GM21576 (cell line): ENCODE measurements around the gene CCNJL.

Source experiments
- ATAC-seq: cut with Tn5 transposase; IDR thresholded peaks from one replicate; pipeline ENCODE4 v1.9.1; 2021; ENCODE audit warnings: mild to moderate bottlenecking, moderate library complexity; ENCODE audit not compliant: unreplicated experiment

The CCNJL gene

GRCh38 chr5:160293901-160294561 is 18.3 kb downstream of the CCNJL start:
- ATAC-seq: no peak

GRCh38 chr5:160293386-160293785 is 19.0 kb downstream of the CCNJL start:
- no peak for ATAC-seq

DNA sequence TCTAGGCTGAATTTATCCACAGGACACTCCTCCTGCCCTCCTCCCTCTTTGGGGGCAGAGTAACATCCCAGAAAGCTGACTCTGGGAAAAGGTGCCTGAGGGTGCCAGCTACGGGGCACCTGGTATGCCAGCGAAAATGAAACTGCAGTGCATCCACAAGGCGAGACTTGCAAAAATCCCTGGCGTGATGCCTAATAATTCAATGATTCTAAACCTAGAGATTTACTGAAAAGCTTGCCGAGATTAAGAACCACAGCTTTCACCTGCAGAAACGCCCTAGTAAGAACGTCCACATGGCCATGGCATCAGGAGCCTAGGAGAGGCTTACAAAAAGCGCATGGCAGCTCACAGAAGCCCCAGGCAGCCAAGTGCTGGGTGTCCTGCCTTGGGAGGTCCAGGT is 20.9 kb downstream of the CCNJL start:
- ATAC-seq: no peak

DNA sequence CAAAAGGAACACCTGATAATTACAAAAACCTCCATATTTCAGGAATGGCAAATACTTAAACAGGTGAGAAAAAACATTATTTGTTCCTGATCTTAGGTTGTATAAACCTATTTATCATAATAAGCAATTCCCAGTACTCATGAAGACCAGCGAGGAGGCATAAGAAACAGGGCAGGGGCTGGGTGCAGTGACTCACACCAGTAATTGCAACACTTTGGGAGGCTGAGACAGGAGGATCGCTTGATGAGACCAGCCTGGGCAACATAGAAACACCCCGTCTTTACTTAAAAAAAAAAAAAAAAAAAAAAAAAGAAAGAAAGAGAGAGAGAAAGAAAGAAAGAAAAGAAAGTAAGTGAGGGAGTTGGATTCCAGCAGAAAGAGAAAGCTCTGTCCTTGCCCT is 21.6 kb downstream of the CCNJL start:
- no peak for ATAC-seq

DNA sequence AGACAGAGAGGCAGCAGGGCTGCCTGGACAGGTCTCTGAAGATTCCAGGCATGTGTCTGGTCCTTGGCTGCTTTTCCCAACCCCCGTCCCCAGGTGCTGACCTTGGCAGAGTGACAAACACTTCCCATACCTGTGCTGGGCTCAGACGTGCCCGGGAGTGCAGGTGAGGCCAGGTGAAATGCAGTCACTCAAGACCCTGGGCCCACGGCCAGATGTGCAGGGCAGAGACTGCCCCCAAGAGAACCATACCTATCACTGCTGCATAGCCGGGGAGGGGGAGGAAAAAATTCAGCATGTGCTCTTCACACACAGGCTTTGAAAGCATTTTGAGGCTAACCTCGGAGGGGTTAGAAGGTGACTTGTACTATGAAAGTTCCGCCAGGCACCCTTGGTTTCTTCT is 22.6 kb downstream of the CCNJL start:
- no peak for ATAC-seq

GRCh38 chr5:160289356-160289651 is 23.1 kb downstream of the CCNJL start:
- ATAC-seq: no peak

GRCh38 chr5:160287378-160288051 is 24.8 kb downstream of the CCNJL start:
- no peak for ATAC-seq

DNA sequence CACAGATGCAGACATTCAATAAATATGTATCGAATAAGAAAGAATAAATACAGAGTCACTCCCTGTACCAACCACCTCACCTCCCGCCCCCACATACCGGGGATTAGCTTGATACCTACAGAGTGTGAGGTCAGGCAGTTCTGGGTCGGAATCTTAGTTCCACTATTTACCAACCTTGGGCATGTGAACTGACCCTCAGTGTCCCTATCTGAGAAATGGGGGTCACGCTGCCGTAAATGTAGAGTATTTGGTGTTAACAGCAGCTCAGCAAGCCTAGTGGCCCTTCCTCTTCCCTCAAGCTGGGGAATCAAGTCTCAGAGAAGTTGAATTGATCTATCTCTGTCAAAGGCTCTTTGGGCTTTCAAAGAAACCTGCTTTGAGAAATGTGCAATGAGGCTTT is 25.4 kb downstream of the CCNJL start:
- no peak for ATAC-seq

GRCh38 chr5:160285316-160285715 is 27.0 kb downstream of the CCNJL start:
- no peak for ATAC-seq

GRCh38 chr5:160284291-160284873 is 28.0 kb downstream of the CCNJL start:
- no peak for ATAC-seq

- ATAC-seq: no peak
Observed at GRCh38 chr5:160281275-160281674, 31.1 kb downstream of the CCNJL start.

GRCh38 chr5:160280384-160281095 is 31.8 kb downstream of the CCNJL start:
- ATAC-seq: no peak

DNA sequence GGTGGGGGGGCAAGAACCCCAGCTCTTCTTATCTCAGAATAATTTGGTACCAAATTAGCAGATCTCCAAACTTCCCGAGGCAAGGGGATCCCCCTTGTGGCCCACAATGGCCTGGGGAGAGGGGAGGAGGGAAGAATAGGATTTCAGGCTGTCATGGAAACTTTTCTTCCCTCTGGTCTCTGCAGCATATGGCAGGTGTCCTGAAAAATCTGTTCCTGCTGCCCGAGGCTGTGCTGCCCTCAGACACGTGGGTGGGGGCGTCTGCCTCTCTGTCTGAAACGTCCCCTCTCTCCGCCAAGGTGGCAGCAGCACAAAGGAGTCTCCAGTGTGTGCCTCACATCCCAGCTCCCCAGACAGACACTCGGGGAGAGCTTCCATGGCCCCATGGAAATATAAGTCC is 34.0 kb downstream of the CCNJL start:
- no peak for ATAC-seq

GRCh38 chr5:160274483-160274931 is 37.9 kb downstream of the CCNJL start:
- ATAC-seq: no peak

DNA sequence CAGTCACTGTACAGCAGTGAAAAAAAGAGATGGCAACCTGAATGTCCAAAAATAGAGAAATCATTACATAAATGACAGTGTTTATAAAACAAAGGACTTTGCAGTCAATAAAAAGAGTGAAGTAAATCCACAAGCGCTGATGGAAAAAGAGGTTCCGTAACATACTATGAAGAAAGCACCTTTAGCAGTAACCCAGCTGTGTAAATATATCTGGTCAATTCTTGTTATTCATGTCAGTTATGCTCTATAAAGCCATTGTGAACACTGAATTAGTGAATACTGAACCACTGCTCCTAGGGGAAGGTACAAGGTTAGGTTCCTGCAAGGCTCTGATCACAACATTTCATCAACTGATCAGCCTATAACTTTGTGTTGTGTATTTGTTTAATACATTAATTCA is 39.5 kb downstream of the CCNJL start:
- no peak for ATAC-seq

- no peak for ATAC-seq
Observed at GRCh38 chr5:160272264-160272663, 40.1 kb downstream of the CCNJL start.

GRCh38 chr5:160271836-160272235 is 40.5 kb downstream of the CCNJL start:
- ATAC-seq: no peak

DNA sequence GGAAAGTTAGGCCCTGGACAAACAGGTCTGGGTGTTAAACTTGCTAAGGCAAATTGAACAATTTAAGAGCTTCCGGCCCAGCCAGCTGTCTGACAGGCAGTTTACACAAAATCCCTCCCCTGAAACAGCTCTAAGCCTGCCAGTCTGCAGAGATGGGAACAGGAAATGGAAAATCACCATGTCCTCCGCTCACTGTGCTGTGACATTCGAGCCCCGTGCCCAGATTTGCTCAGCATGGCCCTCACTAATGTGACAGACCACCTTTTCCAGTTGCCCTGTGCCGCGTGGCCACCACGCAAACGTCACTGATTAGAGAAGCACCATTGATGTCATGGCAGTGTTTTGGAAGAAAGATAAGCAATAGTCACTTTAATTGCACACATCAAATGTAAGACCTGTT is 41.0 kb downstream of the CCNJL start:
- peak; percentile 71 for ATAC-seq

DNA sequence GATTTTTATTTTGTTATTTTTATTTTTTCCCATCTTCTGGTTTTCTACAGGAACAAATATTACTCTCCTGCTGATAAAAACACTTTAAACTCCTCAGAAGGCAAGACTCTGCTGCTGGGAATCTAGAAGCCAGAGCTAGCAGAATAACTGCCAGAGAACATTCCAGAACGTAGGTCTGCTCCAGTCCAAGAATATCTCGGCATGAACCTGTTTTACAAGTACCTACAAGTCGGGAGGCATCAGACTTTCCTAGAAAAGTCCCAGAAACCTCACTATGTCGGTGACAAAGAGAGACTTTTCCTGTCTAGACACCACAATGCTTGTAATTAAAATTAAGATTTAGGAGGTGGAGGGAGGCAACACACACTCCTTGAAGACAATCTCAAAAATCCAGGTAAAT is 41.7 kb downstream of the CCNJL start:
- ATAC-seq: no peak

GRCh38 chr5:160269017-160269416 is 43.3 kb downstream of the CCNJL start:
- ATAC-seq: no peak

DNA sequence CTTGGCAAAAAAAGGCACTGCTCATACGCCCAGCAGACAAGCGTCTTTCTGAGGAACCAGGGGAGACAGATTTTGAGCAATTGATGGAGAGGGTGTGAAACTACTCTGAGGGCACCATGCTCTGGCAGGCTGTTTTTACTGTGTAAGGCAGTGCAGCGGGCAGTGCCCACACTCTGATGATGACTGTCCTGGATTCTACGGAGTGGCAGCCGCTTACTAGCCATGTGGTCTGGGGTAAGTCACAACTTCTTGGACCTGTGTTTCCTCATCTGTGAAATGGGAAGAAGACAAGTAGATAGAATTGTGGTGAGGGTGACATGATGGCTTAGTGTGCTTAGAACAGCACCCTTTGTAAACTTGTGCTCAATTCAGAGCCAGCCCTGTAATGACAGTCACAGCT is 44.2 kb downstream of the CCNJL start:
- ATAC-seq: no peak

DNA sequence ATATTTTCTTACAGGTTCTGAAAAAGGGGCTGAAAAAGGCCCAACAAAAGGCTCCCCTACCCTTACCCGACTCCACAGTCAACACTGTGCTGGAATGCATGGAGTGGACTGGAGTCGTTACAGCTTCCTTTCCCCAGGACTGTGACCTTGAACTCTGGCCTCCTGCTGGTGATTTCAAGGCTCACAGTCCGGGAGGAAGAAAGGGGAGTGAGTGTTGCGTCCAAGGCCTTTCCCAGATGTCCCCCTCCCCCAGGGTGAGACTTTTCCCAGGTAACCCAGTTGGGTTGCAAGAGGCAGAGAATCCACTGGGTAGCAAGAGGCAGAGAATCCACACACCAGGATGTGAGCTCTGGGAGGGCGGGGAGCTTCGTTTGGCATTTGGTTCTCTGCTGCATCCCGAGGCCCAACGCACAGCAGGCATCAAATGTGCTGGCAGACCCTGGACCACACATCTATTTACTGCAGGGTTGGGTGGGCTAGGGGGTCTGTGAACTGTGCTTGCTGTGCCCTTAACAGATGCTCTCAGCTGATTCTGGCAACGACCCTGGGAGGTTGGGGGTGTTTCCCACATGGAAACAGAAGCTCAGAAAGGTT is 45.5 kb downstream of the CCNJL start:
- ATAC-seq: no peak
